ENCODE measurements around the gene DNAH12. TPM values are rescaled to one million over a fixed set of nuclear protein-coding genes. Genes with fewer than 3 reads are reported as not detected.

The DNAH12 gene
- total and polyA plus RNA-seq, 9 of the 15 experiments (the other 6 are each of a cell fraction or from before 2014, with no cell fraction given), result 0.01 to 0.04 (median 0.01) TPM; not detected in 5

GRCh38 chr3:57386307-57386706 is 157.8 kb downstream of the DNAH12 start:
- H3K9me1 ChIP-seq (ENCODE audit: control insufficient read depth, insufficient read depth, low read length), result no peaks in the 10 kb centered on the region
- no peaks in the 10 kb centered on the region; a peak in 1 of 5 replicates for H3K4me1 ChIP-seq (replicated peaks in 1 of 2; ENCODE audit: control insufficient read depth in 2 of 2, insufficient read depth in 2 of 2, low read length in 2 of 2)
- no TSS peak for BruUV-seq (replicated peaks)
- H3K9me3 ChIP-seq (replicated peaks; ENCODE audit: control insufficient read depth, insufficient read depth, low read depth, low read length), result no peaks in the 10 kb centered on the region
- H3K79me2 ChIP-seq (ENCODE audit: control insufficient read depth, insufficient read depth, low read length), result no peaks in the 10 kb centered on the region
- intact Hi-C loops (cut with micrococcal nuclease), result no loop called here
- ChIA-PET POLR2A (interaction anchor here (1.1 kb wide), 1 partner anchor 16 kb away, joined by 4 read pairs; no protein-coding TSS in a partner anchor), CTCF (ENCODE audit: low intra/inter-chr PET ratio) (no interaction called here)
- H3K4me3 ChIP-seq, result no peak overlapping the region
- H3K9ac ChIP-seq (ENCODE audit: insufficient read depth in 1 of 2, low read depth in 2 of 2, low read length in 2 of 2), result no peak overlapping the region
- DNase-seq (ENCODE audit: extremely low read depth in 1 of 4, low spot score in 3 of 4) (no peak), ATAC-seq (no peak), FAIRE-seq (no peak)
- no peaks in the 10 kb centered on the region for H3K36me3 ChIP-seq (ENCODE audit: control insufficient read depth, insufficient read depth, low read length)
- WGBS (ENCODE audit: insufficient coverage, low coverage, missing lambda C conversion rate), result 7% methylated on average over 4 of the region's 4 CpGs
- H3K4me2 ChIP-seq (ENCODE audit: insufficient read depth, low read length), result no peak overlapping the region
- no peaks in the 10 kb centered on the region for H4K20me1 ChIP-seq (replicated peaks; ENCODE audit: control insufficient read depth, insufficient read depth, low read length)
- in situ Hi-C loops (cut with MboI), result loop anchor here (5.0 kb wide), 1 partner anchor 446 kb away; no protein-coding TSS in a partner anchor
- H3K27me3 ChIP-seq (ENCODE audit: control insufficient read depth in 2 of 2, insufficient read depth in 2 of 2, low read length in 2 of 2), result no peaks in the 10 kb centered on the region
- TF ChIP-seq ZNF143 (CRISPR knock-in tag; IDR thresholded peaks at IDR 0.05) (no peak), ZKSCAN1 (IDR thresholded peaks at IDR 0.05; ENCODE audit: low read depth, low read length) (no peak), KLF16 (IDR thresholded peaks at IDR 0.05) (no peak), DEAF1 (CRISPR knock-in tag; IDR thresholded peaks at IDR 0.05) (no peak), TFAM (CRISPR knock-in tag; conservative IDR thresholded peaks at IDR 0.05) (no peak), HLTF (IDR thresholded peaks at IDR 0.05) (no peak), NR3C1 (CRISPR knock-in tag; IDR thresholded peaks at IDR 0.05) (no peak), CHD2 (IDR thresholded peaks at IDR 0.05; ENCODE audit: low read depth, low read length) (no peak), HDAC3 (IDR thresholded peaks at IDR 0.05; ENCODE audit: borderline replicate concordance, partially characterized antibody) (no peak), DDX20 (tag; IDR thresholded peaks at IDR 0.05; ENCODE audit: low read depth) (no peak), POLR2H (tag; IDR thresholded peaks at IDR 0.05; ENCODE audit: low read depth) (no peak)
- TF ChIP-seq, protein P1, sequence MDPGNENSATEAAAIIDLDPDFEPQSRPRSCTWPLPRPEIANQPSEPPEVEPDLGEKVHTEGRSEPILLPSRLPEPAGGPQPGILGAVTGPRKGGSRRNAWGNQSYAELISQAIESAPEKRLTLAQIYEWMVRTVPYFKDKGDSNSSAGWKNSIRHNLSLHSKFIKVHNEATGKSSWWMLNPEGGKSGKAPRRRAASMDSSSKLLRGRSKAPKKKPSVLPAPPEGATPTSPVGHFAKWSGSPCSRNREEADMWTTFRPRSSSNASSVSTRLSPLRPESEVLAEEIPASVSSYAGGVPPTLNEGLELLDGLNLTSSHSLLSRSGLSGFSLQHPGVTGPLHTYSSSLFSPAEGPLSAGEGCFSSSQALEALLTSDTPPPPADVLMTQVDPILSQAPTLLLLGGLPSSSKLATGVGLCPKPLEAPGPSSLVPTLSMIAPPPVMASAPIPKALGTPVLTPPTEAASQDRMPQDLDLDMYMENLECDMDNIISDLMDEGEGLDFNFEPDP (CRISPR knock-in tag; IDR thresholded peaks at IDR 0.05), result no peak
- no peak overlapping the region for H3K27ac ChIP-seq (ENCODE audit: extremely low read depth, low read depth, low read length)
- no peak overlapping the region for H2AFZ ChIP-seq (ENCODE audit: low read depth, low read length)
